ENCODE measurements around the gene DAO.
A peak's percentile ranks its signal among the peaks of the same experiment; 100 is the strongest.
"Not testable (repeated sequence)": the region's sequence is repeated elsewhere in the genome, so short reads cannot be mapped to it uniquely, and the experiment has no call there.

Gene DAO

GRCh38 chr12:108850854-108851573 lies 28.9 kb upstream of the DAO start:
- peak; percentile 80 for DNase-seq

GRCh38 chr12:108852674-108853309 lies 27.1 kb upstream of the DAO start:
- no peak for DNase-seq

- no peak for DNase-seq
Observed at GRCh38 chr12:108853426-108853825, 26.5 kb upstream of the DAO start.

DNA sequence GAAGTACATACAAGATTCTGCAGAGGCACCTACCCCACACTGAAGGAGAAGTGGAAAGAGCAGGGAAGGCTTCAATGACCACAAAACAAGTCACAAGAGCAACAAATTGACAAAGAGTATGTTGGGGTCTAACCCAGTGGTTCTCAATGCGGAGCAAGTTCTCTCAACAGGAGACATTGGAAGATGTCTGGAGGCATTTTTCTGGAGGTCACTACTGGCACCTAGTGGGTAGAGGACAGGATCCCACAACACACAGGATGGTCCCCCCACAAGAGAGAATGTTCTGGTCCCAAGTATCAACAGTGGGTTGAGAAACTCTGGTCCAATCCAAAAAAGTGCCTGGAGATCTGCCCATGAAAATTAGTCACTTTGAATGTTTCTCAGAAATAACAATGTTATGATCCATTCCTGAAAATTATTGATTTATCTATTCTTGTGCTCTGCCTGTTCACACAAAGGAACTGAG lies 25.9 kb upstream of the DAO start:
- no peak for DNase-seq

- no peak for DNase-seq
Observed at GRCh38 chr12:108854451-108855283, 25.2 kb upstream of the DAO start.

GRCh38 chr12:108855284-108856169 lies 24.4 kb upstream of the DAO start:
- DNase-seq: no peak

- DNase-seq: no peak
Observed at GRCh38 chr12:108856170-108856427, 23.8 kb upstream of the DAO start.

- DNase-seq: no peak
Observed at GRCh38 chr12:108856428-108857157, 23.3 kb upstream of the DAO start.

- DNase-seq: no peak
Observed at GRCh38 chr12:108857158-108857407, 22.8 kb upstream of the DAO start.

GRCh38 chr12:108858311-108859074 lies 21.4 kb upstream of the DAO start:
- DNase-seq: no peak

DNA sequence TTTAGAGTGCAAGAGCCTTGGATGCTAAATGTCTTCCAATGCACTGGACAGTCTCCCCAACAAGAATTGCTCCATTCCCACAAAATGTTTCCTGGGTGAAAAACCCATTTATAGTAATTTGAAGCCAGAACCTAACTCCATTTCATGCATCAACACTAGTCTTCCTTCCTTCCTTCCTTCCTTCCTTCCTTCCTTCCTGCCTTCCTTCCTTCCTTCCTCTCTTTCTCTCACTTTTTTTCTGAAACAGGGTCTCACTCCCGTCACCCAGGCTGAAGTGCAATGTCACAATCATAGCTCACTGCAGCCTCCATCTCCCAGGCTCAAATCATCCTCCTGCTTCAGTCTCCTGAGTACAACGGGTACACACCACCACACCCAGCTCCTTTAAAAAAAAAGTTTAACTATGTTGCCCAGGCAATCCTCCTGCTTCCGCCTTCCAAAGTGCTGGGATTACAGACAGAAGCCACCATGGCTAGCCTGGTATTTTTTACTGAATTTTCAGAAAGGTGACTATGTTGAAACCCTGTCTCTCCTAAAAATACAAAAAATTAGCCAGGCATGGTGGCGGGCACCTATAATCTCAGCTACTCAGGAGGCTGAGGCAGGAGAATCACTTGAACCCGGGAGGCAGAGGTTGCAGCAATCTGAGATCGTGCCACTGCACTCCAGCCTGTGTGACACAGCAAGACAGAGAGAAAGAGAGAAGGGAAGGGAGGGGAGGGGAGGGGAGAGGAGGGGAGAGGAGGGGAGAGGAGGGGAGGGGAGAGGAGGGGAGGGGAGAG lies 20.6 kb upstream of the DAO start:
- DNase-seq: not testable (repeated sequence)

DNA sequence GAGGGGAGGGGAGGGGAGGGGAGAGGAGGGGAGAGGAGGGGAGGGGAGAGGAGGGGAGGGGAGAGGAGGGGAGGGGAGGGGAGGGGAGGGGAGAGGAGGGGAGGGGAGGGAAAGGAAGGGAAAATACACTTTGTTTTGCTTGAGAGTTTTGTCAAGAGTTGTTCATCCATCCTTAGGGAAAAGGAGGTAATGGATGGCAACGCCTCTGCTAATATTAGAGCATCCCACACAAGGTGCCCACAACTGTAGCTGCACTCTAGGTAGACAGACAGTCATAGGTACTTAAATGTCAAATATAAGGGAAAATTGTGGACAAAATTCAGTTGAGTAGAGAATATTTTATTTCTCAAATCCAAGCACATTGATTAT lies 20.0 kb upstream of the DAO start:
- DNase-seq: no peak

DNA sequence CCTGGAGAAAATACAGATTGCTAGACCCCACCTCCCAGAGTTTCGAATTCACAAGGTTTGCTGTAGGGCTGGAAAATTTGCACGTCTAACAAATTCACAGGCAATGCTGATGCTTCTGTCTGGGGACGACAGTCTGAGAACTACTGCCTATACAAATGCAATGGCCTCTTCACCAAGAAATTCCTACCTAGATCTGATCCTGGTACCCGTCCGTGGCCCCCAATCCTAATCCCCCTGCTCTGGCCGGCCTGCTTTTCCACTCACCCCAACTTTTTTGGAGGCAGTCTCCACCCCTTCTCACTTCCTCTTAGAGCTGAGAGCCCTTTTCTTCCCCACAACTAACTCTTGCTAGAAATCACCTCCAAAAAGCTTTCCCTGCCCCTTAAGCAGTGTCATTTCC lies 19.4 kb upstream of the DAO start:
- DNase-seq: no peak

- DNase-seq: no peak
Observed at GRCh38 chr12:108861878-108862587, 17.9 kb upstream of the DAO start.

- no peak for DNase-seq
Observed at GRCh38 chr12:108862588-108862959, 17.3 kb upstream of the DAO start.

DNA sequence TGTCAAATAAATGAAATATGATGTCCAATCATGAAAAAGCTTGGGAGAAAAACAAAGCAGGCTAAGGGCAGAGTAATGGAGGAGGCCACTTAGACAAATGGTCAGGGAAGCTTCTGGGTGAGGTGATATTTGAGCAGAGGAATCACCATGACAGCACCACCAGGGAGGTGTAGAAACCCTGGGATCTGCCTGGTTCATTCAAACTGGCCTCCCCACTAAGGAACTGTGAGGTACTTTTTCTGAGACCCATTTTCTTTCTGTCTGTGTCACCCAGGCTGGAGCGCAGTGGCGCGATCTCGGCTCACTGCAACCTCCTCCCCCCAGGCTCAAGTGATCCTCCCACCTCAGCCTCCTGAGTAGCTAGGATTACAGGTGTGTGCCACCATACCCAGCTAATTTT lies 14.7 kb upstream of the DAO start:
- no peak for DNase-seq

DNA sequence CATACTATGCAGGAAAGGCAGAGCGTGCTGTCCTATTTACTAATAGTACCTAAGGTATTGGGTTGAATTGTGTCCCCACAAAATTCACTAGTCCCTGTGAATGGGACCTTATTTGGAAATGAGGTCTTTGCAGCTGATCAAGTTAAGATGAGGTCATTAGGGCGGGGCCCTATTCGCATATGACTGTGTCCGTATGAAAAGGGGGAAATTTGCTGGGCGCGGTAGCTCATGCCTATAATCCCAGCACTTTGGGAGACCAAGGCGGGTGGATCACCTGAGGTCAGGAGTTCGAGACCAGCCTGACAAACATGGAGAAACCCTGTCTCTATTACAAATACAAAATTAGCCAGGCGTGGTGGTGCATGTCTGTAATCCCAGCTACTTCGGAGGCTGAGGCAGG lies 13.8 kb upstream of the DAO start:
- not testable (repeated sequence) for DNase-seq

DNA sequence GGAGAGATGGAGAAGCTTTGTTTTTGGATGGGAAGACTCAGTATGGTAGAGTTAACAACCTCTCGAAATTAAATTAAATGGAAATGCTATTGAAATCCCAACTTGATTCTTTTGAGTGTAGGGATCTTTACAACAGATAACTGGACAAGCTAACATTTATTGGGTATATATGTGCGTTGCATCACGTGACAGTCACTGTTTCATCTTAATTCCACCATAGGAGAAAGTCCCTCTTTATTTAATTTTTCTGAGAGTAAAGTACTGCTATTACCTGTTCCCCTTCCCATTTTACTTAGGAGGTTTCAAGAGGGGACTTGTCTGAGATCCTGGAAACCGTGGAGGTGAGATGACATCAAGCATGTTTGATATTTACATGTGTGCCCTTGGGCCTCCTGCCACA lies 11.1 kb upstream of the DAO start:
- no peak for DNase-seq

- DNase-seq: no peak
Observed at GRCh38 chr12:108875280-108875679, 4.6 kb upstream of the DAO start.

GRCh38 chr12:108875682-108876361 lies 4.1 kb upstream of the DAO start:
- DNase-seq: no peak

Measured in 8988T (cell line).